ENCODE data around the gene MBNL2. TPM values are rescaled to one million over a fixed set of nuclear protein-coding genes. Genes with fewer than 3 reads are reported as not detected.

The MBNL2 gene
- total and polyA plus RNA-seq, 2 of the 13 experiments (the other 11 are each of a cell fraction or from before 2014, with no cell fraction given): 30.8 to 59.0 TPM

- H3K27me3 ChIP-seq (ENCODE audit: control insufficient read depth in 1 of 2, insufficient read depth in 2 of 2, low read length in 2 of 2): no peaks in the 10 kb centered on the region
- no peak overlapping the region for H3K27ac ChIP-seq (ENCODE audit: extremely low read length, insufficient read depth, low read length)
- TF ChIP-seq ZNF878 (CRISPR knock-in tag; IDR thresholded peaks at IDR 0.05) (no peak), RNF219 (CRISPR knock-in tag; IDR thresholded peaks at IDR 0.05) (no peak), SCMH1 (CRISPR knock-in tag; IDR thresholded peaks at IDR 0.05; ENCODE audit: borderline replicate concordance) (no peak), MEF2D (CRISPR knock-in tag; IDR thresholded peaks at IDR 0.05) (no peak)
- DNase-seq (ENCODE audit: low spot score) (no peak), FAIRE-seq (no peak), ATAC-seq (no peak; the same call in 2 of the 3 replicates)
- BruUV-seq (replicated peaks): no TSS peak
- in situ Hi-C loops (cut with HindIII; ENCODE audit: extremely low pct_ligation_motif_present, low pct_unique_long_range_greater_than_20kb): no loop called here
- no peak overlapping the region for H3K4me2 ChIP-seq (ENCODE audit: low read depth, low read length)
- peaks cover 41% of the 10 kb centered on the region for H3K4me1 ChIP-seq (ENCODE audit: insufficient read depth, low read length)
- H3K79me2 ChIP-seq (ENCODE audit: insufficient read depth, low read length): peaks cover 34% of the 10 kb centered on the region
- no peaks in the 10 kb centered on the region for H4K20me1 ChIP-seq (ENCODE audit: insufficient read depth, low read length)
- peaks cover 0 to 5% of the 10 kb centered on the region in 2 experiments; a peak in 2 of 5 replicates for H3K36me3 ChIP-seq (replicated peaks in 1 of 2; ENCODE audit: control insufficient read depth in 1 of 2, insufficient read depth in 2 of 2, low read length in 2 of 2)
- WGBS (ENCODE audit: low lambda C conversion rate): 94% methylated on average over 3 of the region's 3 CpGs
- no peak overlapping the region for H3K4me3 ChIP-seq (replicated peaks in 1 of 3; ENCODE audit: insufficient read depth in 1 of 3, low read depth in 2 of 3, low read length in 3 of 3)
- intact Hi-C loops (cut with micrococcal nuclease; ENCODE audit: unreplicated experiment): loop anchor here (10.0 kb wide), 1 partner anchor 214 kb away; the partner anchor contains the start of gene MBNL2
- H3K9ac ChIP-seq (ENCODE audit: insufficient read depth, low read depth, low read length): no peak overlapping the region
- no peak overlapping the region for H2AFZ ChIP-seq (ENCODE audit: low read length)
- CTCF ChIA-PET (ENCODE audit: low intra/inter-chr PET ratio, low total read pairs): no interaction called here
- POLR2A ChIA-PET: no interaction called here
- no peaks in the 10 kb centered on the region for H3K9me3 ChIP-seq (ENCODE audit: low read length)
Observed at GRCh38 chr13:97438856-97439595, 216.9 kb downstream of the MBNL2 start.

GRCh38 chr13:97440598-97441170, 218.6 kb downstream of the MBNL2 start:
- Histone ChIP-seq H3K9me3 (ENCODE audit: low read length) (no peaks in the 10 kb centered on the region), H3K4me3 (replicated peaks in 1 of 3; ENCODE audit: insufficient read depth in 1 of 3, low read depth in 2 of 3, low read length in 3 of 3) (no peak overlapping the region), H3K79me2 (ENCODE audit: insufficient read depth, low read length) (peaks cover 21% of the 10 kb centered on the region), H3K4me1 (ENCODE audit: insufficient read depth, low read length) (peaks cover 40% of the 10 kb centered on the region), H3K36me3 (replicated peaks in 1 of 2; ENCODE audit: control insufficient read depth in 1 of 2, insufficient read depth in 2 of 2, low read length in 2 of 2) (peaks cover 0 to 5% of the 10 kb centered on the region in 2 experiments; a peak in 2 of 5 replicates), H3K27ac (ENCODE audit: extremely low read length, insufficient read depth, low read length) (no peak overlapping the region), H3K9ac (ENCODE audit: insufficient read depth, low read depth, low read length) (no peak overlapping the region), H3K4me2 (ENCODE audit: low read depth, low read length) (no peak overlapping the region), H3K27me3 (ENCODE audit: control insufficient read depth in 1 of 2, insufficient read depth in 2 of 2, low read length in 2 of 2) (no peaks in the 10 kb centered on the region), H4K20me1 (ENCODE audit: insufficient read depth, low read length) (no peaks in the 10 kb centered on the region), H2AFZ (ENCODE audit: low read length) (no peak overlapping the region)
- ATAC-seq (no peak), DNase-seq (ENCODE audit: low spot score) (no peak), FAIRE-seq (no peak)
- CTCF ChIA-PET (ENCODE audit: low intra/inter-chr PET ratio, low total read pairs): no interaction called here
- in situ Hi-C loops (cut with HindIII; ENCODE audit: extremely low pct_ligation_motif_present, low pct_unique_long_range_greater_than_20kb): no loop called here
- WGBS (ENCODE audit: low lambda C conversion rate): 86% methylated on average over 2 of the region's 2 CpGs
- no peak for TF ChIP-seq ZNF256 (CRISPR knock-in tag; conservative IDR thresholded peaks at IDR 0.05)
- TF ChIP-seq ZNF24 (IDR thresholded peaks at IDR 0.05): 0 out of 2 replicates have a peak, but pooled peaks have one; percentile 66
- BruUV-seq (replicated peaks): no TSS peak
- intact Hi-C loops (cut with micrococcal nuclease; ENCODE audit: unreplicated experiment): no loop called here
- POLR2A ChIA-PET: no interaction called here
